Thyroid gland (tissue), 4 donors: ENCODE data around the gene GARIN1A.

ENCODE experiments used
- CTCF ChIP-seq, 6 experiments: fragments of 200-600 bp in 3 of 6; fragments of 450-650 bp in 3 of 6; sonication (generic) in 3 of 6; IDR thresholded peaks; one replicate each; pipeline ENCODE4 v1.5.1; 2016 to 2019; ENCODE audit warnings: antibody characterized with exemption in 6 of 6, mild to moderate bottlenecking in 2 of 6, inconsistent platforms in 1 of 6, moderate library complexity in 1 of 6
- POLR2A ChIP-seq, 2 donors: fragments of 450-650 bp; IDR thresholded peaks; one replicate each; pipeline ENCODE4 v1.6.1; 2017; ENCODE audit warnings: antibody characterized with exemption in 2 of 2, mild to moderate bottlenecking in 2 of 2, moderate library complexity in 1 of 2

GRCh38 chr7:128708235-128708634 is 36.1 kb downstream of the GARIN1A start:
- TF ChIP-seq CTCF (IDR thresholded peaks at IDR 0.05) (no peak), POLR2A (IDR thresholded peaks at IDR 0.05) (no peak)
